ENCODE measurements around the gene SRP19. TPM values are rescaled to one million over a fixed set of nuclear protein-coding genes. Genes with fewer than 3 reads are reported as not detected.
"Not testable (repeated sequence)": the region's sequence is repeated elsewhere in the genome, so short reads cannot be mapped to it uniquely, and the experiment has no call there.

Gene SRP19
- total RNA-seq, 3 donors from 2014 or later, result 22.0 to 32.0 (median 26.9) TPM

DNA sequence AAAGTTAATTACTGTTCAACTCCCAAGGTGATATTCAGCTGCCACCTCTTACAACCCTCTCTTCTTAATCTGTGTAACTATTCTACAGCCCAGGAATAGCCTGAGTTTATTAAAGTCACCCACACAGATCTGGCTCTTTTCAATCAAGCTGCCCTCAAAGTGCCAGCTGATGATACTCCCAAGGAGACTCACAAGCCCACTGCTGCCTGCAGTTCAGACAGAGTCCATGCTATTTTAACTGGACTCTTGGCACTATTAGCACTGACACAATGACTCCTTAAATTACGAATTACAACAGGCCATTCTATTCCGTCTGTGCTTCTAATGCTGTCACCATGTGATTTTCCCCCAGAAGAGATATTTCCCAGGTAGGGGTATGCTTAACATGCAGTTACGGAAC lies 34.6 kb downstream of the SRP19 start:
- DNase-seq (no peak), ATAC-seq (no peak)
- TF ChIP-seq, protein P1, sequence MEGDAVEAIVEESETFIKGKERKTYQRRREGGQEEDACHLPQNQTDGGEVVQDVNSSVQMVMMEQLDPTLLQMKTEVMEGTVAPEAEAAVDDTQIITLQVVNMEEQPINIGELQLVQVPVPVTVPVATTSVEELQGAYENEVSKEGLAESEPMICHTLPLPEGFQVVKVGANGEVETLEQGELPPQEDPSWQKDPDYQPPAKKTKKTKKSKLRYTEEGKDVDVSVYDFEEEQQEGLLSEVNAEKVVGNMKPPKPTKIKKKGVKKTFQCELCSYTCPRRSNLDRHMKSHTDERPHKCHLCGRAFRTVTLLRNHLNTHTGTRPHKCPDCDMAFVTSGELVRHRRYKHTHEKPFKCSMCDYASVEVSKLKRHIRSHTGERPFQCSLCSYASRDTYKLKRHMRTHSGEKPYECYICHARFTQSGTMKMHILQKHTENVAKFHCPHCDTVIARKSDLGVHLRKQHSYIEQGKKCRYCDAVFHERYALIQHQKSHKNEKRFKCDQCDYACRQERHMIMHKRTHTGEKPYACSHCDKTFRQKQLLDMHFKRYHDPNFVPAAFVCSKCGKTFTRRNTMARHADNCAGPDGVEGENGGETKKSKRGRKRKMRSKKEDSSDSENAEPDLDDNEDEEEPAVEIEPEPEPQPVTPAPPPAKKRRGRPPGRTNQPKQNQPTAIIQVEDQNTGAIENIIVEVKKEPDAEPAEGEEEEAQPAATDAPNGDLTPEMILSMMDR (IDR thresholded peaks at IDR 0.05), result no peak
- Histone ChIP-seq H3K4me1 (ENCODE audit: low read depth) (no peaks in the 10 kb centered on the region), H3K4me3 (no peak overlapping the region), H3K36me3 (ENCODE audit: low read depth) (no peaks in the 10 kb centered on the region), H3K9me3 (no peaks in the 10 kb centered on the region)
- intact Hi-C loops (cut with DNase I, micrococcal nuclease), result no loop called here

- no peak for ATAC-seq
- intact Hi-C loops (cut with DNase I, micrococcal nuclease), result no loop called here
Observed at GRCh38 chr5:112902561-112902960, 41.5 kb downstream of the SRP19 start.

DNA sequence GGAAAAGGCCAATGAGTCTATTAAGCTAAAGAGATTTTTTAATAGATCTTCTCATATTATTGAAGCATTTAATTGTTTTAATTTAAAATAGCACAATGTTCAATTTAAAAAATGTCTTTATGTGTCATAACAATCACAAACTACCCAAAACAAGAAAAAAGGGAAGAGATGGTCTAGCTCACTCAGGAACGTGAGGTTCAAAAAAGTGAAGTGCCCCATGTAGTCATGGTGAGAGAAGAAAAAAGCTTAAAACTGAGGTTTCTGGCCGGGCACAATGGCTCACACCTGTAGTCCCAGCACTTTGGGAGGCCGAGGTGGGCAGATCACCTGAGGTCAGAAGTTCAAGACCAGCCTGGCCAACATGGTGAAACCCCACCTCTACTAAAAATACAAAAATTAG lies 43.9 kb downstream of the SRP19 start:
- H3K4me3 ChIP-seq; H3K9me3 ChIP-seq; intact Hi-C loops (cut with DNase I, micrococcal nuclease); ATAC-seq; H3K4me1 ChIP-seq (ENCODE audit: low read depth); DNase-seq; H3K36me3 ChIP-seq (ENCODE audit: low read depth): not testable (repeated sequence)

More at GRCh38 chr5:112902561-112902960, 41.5 kb downstream of the SRP19 start:
- Histone ChIP-seq H3K36me3 (ENCODE audit: low read depth) (no peaks in the 10 kb centered on the region), H3K4me1 (ENCODE audit: low read depth) (no peaks in the 10 kb centered on the region), H3K4me3 (no peak overlapping the region), H3K9me3 (no peaks in the 10 kb centered on the region)
- TF ChIP-seq, protein P1 (IDR thresholded peaks at IDR 0.05), result no peak
- DNase-seq, result no peak

DNA sequence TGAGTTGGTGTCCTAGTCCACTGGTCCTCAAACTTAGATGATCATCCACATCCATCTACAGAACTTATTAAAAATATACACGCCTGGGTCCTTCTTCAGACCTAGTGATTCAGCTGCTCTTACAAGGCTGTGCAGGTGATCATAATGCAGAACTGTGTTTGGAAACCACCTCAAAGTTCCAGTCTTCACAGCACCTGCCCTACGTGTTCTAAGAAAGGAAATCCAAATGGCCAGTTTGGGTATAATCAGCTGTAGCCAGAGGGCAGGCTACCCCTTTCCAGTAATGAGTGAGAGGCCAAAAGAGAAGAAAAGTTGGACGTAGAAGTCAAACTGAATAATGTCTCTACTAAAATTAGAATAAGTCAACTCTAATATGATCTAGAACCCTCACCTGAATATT lies 45.5 kb downstream of the SRP19 start:
- H3K4me3 ChIP-seq, result no peak overlapping the region
- DNase-seq (no peak), ATAC-seq (no peak)
- no peaks in the 10 kb centered on the region for H3K9me3 ChIP-seq
- H3K36me3 ChIP-seq (ENCODE audit: low read depth), result no peaks in the 10 kb centered on the region
- TF ChIP-seq, protein P1 (IDR thresholded peaks at IDR 0.05), result no peak
- H3K4me1 ChIP-seq (ENCODE audit: low read depth), result no peaks in the 10 kb centered on the region
- intact Hi-C loops (cut with DNase I, micrococcal nuclease), result no loop called here

DNA sequence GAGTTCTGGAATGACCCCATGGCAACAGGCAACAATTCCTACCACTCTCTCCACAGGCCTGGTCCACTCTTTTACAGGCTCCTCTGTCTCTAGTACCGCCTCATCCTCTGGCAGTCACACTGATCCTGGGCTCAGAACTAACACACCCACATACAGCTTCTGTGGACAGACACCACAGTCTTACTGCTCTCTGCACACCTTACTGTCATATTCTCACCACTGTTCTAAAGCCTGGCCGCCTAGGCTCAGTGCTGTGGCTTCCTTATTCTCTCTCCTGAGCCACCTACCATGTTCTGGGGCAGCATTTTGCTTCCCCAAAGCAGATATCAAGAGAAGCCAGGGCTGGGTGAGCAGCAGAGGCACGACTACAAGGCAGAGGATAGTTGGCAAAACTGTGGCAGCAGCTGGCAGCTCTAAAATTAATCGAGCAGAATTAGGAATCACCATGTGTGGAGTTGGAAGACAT lies 46.1 kb downstream of the SRP19 start:
- TF ChIP-seq, protein P1 (IDR thresholded peaks at IDR 0.05), result no peak
- Histone ChIP-seq H3K36me3 (ENCODE audit: low read depth) (no peaks in the 10 kb centered on the region), H3K4me1 (ENCODE audit: low read depth) (no peaks in the 10 kb centered on the region), H3K4me3 (no peak overlapping the region), H3K9me3 (no peaks in the 10 kb centered on the region)
- peak; percentile 16 for ATAC-seq
- intact Hi-C loops (cut with DNase I, micrococcal nuclease), result no loop called here
- no peak for DNase-seq

- no peaks in the 10 kb centered on the region for H3K36me3 ChIP-seq (ENCODE audit: low read depth)
- no peak for ATAC-seq
- intact Hi-C loops (cut with DNase I, micrococcal nuclease), result no loop called here
Observed at GRCh38 chr5:112908854-112909253, 47.8 kb downstream of the SRP19 start.

More at GRCh38 chr5:112908854-112909253, 47.8 kb downstream of the SRP19 start:
- no peaks in the 10 kb centered on the region for H3K4me1 ChIP-seq (ENCODE audit: low read depth)
- no peaks in the 10 kb centered on the region for H3K9me3 ChIP-seq
- H3K4me3 ChIP-seq, result no peak overlapping the region
- no peak for DNase-seq
- TF ChIP-seq, protein P1 (IDR thresholded peaks at IDR 0.05), result no peak

Measured in mucosa of descending colon (tissue), 3 donors.